HK-2 (cell line): ENCODE results near the gene STRN4.
"Not testable (repeated sequence)": the region's sequence is repeated elsewhere in the genome, so short reads cannot be mapped to it uniquely, and the experiment has no call there.

Source experiments
- DNase-seq: peaks from one replicate; pipeline ENCODE4 v3.0.0-alpha.2; 2018; ENCODE audit not compliant: unreplicated experiment

The STRN4 gene

DNA sequence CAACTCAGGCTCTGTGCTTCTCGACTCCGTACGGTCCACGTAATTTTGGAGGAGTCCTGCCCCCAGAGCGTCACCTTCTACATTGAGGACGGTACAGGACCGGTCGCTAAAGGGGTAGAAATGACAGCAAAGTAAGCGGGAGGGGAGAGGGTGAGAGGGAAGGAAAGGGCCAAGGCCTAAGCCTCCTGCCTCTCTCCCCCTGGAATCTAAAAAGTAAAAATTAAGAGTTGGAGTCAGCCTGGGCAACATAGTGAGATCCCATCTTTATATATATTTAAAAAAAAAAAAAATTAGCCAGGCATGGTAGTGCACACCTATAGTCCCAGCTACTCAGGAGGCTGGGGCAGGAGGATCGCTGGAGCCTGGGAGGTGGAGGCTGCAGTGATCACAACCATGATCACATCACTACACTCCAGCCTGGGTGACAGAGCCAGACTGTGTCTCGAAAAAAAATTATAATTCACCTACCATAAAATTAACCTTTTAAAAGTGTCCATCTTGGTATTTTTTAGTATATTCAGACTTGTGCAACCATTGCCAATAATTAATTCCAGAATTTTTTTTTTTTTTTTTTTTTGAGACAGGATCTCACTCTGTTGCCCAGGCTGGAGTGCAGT is 29.5 kb upstream of the STRN4 start:
- DNase-seq = no peak

DNA sequence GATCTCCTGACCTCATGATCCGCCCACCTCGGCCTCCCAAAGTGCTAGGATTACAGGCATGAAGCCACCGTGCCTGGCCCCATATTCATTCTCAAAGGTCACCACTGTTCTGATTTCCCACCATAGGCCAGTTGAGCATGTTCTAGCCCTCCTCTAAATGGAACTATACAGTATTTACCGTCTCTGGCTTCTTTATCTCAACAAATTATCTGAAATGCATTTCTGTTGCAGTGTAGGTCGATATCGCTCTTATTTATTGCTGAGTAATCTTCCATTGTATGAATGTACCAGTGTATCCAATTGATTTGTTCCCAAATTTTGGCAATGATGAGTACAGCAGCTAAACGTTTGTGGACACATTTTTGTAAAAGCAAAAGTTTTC is 26.8 kb upstream of the STRN4 start:
- no peak for DNase-seq

DNA sequence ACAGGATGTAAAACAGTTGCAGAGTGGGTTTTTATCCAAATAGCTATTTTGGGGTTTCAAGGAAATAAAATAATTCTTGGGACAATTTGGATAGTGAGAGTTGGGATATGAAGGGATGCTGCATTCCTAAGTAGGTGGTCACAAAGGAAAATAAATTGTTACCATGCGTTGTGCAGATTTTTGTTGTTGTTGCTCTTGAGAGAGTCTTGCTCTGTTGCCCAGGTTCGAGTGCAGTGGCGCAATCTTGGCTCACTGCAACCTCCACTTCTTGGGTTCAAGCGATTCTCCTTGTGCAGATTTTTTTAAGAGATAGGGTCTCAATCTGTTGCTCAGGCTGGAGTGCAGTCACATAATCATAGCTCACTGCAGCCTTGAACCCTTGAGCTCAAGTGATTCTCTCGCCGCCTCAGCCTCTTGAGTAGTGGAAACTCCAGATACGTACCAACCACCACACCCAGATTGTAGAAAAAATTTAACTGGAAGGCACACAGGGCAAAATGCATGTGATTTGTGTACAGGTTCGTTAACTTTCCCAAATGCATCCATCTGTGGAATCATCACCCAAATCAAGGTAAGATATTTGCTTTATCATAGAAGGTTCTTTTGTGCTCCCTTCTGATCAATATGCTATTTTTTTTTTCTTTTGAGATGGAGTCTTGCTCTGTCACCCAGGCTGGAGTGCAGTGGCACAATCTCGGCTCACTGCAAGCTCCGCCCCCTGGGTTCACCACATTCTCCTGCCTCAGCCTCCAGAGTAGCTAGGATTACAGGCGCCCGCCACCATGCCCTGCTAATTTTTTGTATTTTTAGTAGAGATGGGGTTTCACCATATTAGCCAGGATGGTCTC is 26.1 kb upstream of the STRN4 start:
- DNase-seq = no peak

DNA sequence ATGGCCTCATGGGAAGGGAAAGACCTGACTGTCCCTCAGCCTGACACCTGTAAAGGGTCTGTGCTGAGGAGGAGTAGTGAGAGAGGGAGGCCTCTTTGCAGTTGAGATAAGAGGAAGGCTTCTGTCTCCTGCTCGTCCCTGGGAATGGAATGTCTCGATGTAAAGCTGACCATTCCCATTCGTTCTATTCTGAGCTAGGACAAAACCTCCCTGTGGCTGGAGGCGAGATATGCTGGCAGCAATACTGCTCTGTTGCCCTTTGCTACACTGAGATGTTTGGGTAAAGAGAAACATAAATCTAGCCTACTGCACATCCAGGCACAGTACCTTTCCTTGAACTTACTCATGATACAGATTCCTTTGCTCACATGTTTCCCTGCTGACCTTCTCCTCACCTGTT is 22.5 kb upstream of the STRN4 start:
- not testable (repeated sequence) for DNase-seq

DNA sequence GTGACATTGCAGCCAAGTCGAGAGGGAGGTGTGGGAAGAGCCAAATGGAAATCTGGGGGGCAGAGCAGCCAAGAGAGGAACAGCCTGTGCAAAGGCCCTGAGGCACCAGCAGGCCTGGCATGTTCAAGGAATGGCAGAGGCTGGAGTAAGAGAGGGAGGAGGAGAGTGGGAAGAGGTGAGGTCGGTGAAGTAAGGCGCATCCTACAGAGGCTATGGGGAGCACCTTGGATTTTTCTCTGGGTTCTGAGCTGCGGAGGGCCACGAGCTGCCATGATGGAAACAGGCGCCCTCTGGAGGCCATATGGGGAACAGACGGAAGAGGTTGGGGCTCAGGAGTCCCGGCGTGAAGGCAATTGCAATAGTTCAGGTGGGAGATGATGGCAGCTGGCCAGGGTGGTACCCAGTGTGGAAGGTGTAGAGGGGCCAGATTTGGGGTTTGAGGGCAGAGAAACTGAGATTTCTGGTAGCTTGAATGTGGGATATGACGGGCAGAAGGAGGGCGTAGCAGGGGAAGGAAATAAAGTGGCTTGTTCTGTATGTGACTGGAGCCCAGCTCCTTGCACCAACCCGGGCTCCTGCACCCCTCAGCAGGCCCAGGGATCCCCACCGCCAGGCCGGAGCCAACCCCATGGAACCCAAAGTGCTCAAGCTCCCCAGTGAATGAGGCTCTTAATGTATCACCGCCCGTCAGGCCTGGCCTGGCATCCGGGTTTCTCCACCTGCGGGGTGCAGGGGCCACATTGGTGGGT is 20.5 kb upstream of the STRN4 start:
- DNase-seq = peak; percentile 52

DNA sequence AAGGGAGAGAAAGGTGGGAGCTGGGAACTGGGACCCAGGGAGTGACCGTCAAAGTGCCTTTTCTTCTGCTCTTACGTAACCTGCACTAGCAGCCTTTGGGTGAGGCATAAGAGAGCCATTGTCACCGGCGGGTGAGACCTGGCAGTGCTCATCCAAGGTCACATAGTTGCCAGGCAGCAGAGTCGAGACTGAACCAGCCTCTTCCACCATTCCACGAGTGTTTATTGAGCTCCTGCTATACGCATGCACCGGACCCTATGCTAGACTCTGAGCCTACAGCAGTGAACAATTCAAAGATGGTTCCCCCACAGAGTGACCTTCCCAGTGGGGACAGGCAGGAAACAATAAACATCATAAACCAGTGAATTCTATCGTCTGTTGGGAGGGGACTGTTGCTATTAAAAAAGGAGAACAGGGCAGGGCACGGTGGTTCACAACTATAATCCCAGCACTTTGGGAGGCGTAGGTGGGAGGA is 18.6 kb upstream of the STRN4 start:
- DNase-seq = no peak

DNA sequence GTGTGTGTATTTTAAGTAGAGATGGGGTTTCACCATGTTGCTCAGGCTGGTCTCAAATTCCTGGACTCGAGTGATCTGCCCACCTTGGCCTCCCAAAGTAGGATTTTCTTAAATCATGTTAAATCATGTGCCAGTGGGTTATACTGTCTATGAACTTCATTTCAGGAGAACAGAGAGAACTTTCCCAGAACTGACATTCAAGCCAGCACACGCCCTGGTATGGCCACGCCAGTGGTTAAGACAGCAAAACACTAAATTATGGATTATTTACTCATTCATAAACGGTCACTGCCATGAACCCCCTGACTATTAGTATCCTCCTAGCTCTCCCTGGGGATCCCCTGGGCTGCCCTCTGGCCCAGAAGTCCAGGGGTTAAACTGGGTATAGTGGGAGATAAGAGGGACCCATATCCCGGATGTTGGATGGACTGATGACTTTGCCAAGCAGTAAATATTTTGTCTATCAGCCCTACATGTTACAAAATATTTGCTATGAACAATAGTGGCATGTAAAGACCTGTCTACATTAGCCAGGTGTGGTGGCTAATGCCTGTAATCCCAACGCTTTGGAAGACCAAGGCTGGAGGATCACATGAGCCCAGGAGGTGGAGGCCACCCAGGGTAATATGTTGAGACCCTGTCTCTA is 16.1 kb upstream of the STRN4 start:
- DNase-seq = no peak

DNA sequence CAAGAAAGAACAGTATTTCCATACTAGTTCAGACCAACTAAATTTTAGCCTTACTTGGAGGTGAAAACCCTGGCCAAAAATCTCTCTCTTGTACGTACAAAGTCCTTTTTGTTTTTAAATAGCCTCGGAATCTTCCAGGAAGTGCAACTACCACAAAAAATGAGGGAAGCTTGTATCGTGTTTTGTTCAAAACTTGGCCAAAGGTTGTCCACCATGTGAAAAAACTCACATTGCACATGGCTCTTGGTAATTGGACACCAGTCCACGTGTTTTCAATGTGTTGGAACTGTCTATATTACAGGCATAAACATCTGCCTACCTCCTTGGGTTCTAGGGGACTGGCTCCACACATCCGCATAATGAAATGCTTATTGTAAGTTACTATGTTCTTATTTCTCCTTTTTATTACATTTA is 15.2 kb upstream of the STRN4 start:
- no peak for DNase-seq

DNA sequence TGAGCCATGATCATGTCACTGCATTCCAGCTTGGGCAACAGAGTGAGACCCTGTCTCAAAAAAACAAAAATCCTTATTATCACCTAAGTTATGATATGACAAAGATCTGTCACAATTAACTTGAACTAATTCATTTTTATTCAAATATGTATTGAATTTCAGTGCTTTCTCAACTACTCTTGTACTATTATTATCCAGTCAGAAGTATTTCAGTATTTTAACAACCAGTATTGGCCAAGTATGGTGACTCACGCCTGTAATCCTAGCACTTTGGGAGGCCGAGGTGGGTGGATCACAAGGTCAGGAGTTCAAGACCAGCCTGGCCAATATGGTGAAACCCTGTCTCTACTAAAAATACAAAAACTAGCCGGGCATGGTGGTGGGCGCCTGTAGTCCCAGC is 14.6 kb upstream of the STRN4 start:
- not testable (repeated sequence) for DNase-seq

DNA sequence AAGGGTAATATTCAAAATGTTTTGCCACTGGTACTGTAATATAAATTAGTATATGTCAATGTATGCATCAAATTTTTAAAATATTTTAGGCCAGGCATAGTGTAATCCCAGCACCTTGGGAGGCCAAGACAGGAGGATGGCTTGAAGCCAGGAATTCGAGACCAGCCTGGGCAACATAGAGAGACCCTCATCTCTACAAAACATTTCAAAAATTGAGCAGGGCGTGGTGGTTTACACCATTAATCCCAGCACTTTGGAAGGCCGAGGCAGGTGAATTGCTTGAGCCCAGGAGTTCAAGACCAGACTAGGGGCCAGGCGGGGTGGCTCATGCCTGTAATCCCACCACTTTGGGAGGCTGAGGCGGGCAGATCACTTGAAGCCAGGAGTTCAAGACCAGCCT is 14.1 kb upstream of the STRN4 start:
- no peak for DNase-seq

DNA sequence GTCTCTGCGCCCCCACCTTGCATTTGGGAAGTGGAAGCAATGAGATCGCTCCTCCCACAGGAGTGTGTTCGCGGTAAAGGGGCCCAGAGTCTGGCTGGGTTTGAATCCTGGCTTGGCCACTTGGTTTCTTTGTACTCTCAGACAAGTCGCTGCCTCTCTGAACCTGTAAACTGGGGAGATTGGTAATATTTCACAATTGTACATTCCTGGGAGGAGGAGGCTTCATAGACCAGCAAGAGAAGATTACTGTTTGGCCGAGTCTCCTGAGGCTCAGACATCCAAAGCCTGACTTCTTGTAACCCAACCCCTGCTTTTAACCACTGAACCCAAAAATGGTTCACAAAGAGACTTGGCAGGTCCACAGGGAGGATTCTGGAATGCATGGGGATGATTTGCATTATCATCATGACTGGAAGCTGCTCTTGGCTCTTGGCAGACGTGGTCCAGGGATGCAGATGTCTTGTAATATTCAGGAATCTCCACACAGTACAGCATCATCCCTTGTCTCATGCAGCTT is 13.6 kb upstream of the STRN4 start:
- no peak for DNase-seq

DNA sequence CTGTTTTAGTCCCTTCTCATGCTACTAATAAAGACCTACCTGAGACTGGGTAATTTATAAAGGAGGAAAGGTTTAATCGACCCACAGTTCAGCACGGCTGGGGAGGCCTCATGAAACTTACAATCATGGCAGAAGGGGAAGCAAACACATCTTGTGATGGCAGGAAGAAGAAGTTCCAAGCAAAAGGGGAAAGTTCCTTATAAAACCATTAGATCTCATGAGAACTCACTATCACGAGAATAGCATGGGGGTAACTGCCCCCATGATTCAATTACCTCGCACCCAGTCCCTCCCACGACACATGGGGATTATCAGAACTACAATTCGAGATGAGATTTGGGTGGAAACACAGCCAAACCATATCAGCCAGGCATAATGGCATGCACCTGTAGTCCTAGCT is 13.0 kb upstream of the STRN4 start:
- no peak for DNase-seq

DNA sequence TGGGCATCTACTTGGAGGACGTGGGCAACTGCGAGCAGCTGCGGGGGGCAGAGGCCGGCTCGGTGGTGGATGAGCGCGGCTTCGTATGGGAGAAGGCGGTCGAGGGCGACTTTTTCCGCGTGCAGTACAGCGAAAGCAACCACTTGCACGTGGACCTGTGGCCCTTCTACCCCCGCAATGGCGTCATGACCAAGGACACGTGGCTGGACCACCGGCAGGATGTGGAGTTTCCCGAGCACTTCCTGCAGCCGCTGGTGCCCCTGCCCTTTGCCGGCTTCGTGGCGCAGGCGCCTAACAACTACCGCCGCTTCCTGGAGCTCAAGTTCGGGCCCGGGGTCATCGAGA is 10.3 kb upstream of the STRN4 start:
- DNase-seq = no peak

DNA sequence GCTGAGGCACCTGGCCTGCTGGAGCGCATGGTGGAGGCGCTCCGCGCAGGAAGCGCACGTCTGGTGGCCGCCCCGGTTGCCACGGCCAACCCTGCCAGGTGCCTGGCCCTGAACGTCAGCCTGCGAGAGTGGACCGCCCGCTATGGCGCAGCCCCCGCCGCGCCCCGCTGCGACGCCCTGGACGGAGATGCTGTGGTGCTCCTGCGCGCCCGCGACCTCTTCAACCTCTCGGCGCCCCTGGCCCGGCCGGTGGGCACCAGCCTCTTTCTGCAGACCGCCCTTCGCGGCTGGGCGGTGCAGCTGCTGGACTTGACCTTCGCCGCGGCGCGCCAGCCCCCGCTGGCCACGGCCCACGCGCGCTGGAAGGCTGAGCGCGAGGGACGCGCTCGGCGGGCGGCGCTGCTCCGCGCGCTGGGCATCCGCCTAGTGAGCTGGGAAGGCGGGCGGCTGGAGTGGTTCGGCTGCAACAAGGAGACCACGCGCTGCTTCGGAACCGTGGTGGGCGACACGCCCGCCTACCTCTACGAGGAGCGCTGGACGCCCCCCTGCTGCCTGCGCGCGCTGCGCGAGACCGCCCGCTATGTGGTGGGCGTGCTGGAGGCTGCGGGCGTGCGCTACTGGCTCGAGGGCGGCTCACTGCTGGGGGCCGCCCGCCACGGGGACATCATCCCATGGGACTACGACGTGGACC is 9.7 kb upstream of the STRN4 start:
- DNase-seq = no peak

DNA sequence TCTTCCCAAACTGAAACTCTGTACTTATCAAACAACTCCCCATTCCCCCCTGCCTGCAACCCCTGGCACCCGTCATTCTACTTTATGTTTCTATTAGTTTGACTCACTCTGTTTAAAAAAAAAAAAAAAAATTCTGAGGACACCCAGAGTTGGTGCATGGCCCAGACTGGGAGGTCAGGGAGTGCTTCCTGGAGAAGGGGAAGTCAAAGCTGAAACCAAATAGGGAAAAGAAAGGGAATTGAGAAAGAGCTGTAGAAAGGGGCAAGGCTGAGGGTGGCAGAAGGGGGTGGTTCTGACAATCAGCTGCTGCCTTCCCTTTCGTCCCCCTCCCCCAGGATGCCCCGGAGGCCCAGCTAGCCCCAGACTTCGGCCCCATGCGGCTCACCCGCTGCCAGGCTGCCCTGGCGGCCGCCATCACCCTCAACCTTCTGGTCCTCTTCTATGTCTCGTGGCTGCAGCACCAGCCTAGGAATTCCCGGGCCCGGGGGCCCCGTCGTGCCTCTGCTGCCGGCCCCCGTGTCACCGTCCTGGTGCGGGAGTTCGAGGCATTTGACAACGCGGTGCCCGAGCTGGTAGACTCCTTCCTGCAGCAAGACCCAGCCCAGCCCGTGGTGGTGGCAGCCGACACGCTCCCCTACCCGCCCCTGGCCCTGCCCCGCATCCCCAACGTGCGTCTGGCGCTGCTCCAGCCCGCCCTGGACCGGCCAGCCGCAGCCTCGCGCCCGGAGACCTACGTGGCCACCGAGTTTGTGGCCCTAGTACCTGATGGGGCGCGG is 9.0 kb upstream of the STRN4 start:
- no peak for DNase-seq

DNA sequence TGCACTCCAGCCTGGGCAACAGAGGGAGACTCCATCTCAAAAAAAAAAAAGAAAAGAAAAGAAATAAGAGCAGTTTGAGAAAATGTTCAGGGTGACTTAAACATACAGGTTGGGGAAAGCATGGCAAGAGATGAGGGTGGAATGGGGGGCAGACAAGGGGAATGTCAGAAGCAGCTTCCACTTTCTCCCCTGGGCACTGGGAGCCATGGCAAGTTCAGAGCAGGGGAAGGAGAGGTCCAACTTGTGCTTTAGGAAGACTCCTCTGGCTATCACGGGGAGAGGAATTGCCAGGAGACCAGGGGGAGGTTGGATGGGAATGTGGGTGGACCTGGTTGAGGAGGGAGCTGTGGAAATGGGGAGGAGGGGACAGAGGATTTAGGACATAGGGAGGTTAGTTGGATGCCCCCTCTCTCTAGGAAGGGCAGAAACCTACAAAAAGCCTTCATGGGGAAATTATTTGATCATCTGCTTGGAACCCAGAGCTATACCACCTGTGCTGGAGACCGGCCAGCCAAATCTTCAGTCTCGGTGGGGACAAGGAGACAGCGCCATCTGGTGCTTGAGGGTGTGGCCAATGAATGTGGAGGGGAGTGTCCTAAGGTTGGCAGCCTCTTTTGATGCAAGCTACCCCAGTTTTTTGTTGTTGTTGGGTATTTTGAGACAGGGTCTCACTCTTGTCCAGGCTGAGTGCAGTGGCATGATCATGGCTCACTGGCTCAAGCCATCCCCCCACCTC is 7.3 kb upstream of the STRN4 start:
- no peak for DNase-seq

DNA sequence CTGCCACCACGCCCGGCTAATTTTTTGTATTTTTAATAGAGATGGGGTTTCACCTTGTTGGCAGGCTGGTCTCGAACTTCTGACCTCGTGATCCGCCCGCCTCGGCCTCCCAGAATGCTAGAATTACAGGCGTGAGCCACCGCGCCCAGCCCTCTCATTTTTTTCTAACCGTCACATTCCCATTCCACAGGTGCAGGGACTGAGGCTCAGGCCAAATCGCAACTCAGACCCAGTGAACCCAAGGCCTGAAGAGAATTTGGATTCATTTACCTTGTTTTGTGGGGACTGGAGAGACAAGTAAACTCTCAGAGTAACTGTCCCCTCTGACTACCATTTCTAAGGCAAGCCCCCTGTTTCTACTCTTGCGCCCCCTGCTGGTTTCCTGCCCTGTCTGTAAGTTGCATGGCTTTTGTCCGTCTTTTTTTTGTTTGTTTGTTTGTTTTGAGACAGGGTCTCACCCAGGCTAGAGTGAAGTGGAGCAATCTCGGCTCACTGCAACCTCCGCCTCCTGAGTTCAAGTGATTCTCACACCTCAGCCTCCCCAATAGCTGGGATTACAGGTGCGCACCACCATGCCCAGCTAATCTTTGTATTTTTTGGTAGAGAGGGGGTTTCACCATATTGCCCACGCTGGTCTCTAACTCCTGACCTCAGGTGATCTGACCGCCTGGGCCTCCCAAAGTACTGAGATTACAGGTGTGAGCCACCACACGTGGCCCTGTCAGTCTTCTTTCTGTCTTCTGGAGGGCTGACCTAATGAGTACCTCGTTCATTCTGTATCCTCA is 2.3 kb upstream of the STRN4 start:
- peak; percentile 39 for DNase-seq

DNA sequence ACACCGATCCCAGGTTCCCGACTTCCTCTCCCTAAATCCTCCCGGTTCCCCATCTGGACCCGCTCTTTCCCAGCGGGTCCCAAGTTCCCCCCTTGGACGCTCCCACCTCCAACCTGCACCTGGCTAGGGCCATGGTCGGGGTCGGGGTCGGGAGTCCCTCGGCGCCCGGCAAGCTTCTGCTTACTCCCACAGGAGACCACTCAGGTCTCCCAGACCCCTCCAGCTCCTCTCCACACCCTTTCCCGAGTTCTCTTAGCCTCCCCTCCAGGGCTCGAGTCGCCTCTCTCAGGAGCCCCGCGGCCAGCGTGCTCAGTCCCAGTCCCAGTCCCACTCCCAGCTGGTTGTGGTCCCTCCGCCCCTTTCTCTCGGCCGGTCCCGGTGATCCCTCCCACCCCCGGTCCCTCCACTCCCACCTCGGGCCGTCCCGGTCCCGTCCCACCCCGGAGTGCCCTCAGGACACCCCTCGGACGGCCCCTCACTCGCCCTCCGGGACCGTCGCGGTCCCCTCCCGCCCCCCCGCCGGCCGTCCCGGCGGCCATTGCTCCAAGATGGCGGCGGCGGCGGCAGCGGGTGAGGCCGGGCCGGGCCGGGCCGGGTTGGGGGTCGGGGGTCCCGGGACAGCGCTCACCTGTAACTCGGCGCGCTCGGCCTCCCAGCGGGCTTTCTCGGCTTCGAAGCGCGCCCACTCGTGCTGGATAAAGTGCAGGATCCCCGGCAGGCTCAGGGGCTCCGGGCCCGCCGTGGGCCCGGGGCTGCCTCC is 549 bp downstream of the STRN4 start, which contains the start of gene FKRP:
Gene FKRP (plus strand): TSS at position 537 of the 760 bp plus-strand sequence. CDS start 9,394 bp downstream, outside the sequence.
- DNase-seq = peak; percentile 39
